Keratinocyte (primary cell): ENCODE results near the gene KMT2B.

Experiments
- EZH2 ChIP-seq: IDR thresholded peaks from one replicate; pipeline ENCODE4 v1.6.1; 2012; ENCODE audit warnings: inconsistent platforms, mild to moderate bottlenecking, low read length, moderate library complexity
- TF ChIP-seq, protein P1 (sequence below), 3 experiments: IDR thresholded peaks in 1 of 3; conservative IDR thresholded peaks in 1 of 3; optimal IDR thresholded peaks in 1 of 3; 2 replicates in 2 of 3; 3 replicates in 1 of 3; pipeline versions ENCODE3 to v1.5.1; 2011; ENCODE audit warnings: low read length in 3 of 3, mild to moderate bottlenecking in 3 of 3, moderate library complexity in 2 of 3, control low read depth in 1 of 3, inconsistent platforms in 1 of 3; ENCODE audit not compliant: insufficient read depth in 2 of 3; ENCODE audit errors: extremely low read depth in 1 of 3

DNA sequence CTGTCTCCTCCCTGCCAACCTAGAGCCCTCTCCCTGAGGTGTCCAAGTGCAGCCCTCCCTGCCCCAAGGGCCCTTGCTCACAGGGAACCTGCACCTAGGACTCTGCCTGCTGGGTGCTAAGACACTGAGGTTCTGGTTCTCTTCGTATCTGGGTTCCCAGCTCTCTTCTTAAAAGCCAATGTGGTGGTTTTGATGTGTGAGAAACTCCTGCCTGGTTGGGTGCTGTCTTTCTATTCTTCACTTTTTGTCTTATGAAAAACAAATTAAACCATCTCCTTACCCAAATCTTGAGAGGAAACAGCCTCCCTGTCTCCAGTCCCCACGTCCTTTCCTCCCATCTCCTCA is 4.3 kb upstream of the KMT2B start:
- no peak for TF ChIP-seq EZH2
- TF ChIP-seq, protein P1, sequence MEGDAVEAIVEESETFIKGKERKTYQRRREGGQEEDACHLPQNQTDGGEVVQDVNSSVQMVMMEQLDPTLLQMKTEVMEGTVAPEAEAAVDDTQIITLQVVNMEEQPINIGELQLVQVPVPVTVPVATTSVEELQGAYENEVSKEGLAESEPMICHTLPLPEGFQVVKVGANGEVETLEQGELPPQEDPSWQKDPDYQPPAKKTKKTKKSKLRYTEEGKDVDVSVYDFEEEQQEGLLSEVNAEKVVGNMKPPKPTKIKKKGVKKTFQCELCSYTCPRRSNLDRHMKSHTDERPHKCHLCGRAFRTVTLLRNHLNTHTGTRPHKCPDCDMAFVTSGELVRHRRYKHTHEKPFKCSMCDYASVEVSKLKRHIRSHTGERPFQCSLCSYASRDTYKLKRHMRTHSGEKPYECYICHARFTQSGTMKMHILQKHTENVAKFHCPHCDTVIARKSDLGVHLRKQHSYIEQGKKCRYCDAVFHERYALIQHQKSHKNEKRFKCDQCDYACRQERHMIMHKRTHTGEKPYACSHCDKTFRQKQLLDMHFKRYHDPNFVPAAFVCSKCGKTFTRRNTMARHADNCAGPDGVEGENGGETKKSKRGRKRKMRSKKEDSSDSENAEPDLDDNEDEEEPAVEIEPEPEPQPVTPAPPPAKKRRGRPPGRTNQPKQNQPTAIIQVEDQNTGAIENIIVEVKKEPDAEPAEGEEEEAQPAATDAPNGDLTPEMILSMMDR (optimal IDR thresholded peaks at IDR 0.05 in 1 of 3, IDR thresholded peaks at IDR 0.05 in 1 of 3, conservative IDR thresholded peaks at IDR 0.05 in 1 of 3; ENCODE audit: extremely low read depth in 1 of 3, insufficient read depth in 2 of 3, low read length in 3 of 3): no peak
